Ovary (tissue), 3 donors: ENCODE data around the gene PROZ.

Source experiments
- CTCF ChIP-seq, 3 donors: fragments of 450-650 bp in 2 of 3; fragments of 200-600 bp in 1 of 3; IDR thresholded peaks; one replicate each; pipeline versions ENCODE4 v1.5.1 to v1.8.0; 2016 to 2022; ENCODE audit warnings: antibody characterized with exemption in 3 of 3, mild to moderate bottlenecking in 1 of 3
- POLR2A ChIP-seq: fragments of 450-650 bp; IDR thresholded peaks from one replicate; pipeline ENCODE4 v1.6.1; 2017; ENCODE audit warnings: antibody characterized with exemption, mild to moderate bottlenecking, moderate library complexity
- donor health status: DM: no; HTN: no; CAD: no.

- TF ChIP-seq CTCF (IDR thresholded peaks at IDR 0.05): no peak
- TF ChIP-seq POLR2A: no peak
These were observed 1.1 kb upstream of the PROZ start for GRCh38 chr13:113157206-113157928.
